HG03280 (cell line): Measurements from ENCODE around the gene SUSD6.
"Not testable (repeated sequence)": the region's sequence is repeated elsewhere in the genome, so short reads cannot be mapped to it uniquely, and the experiment has no call there.

Experiments
- ATAC-seq: cut with Tn5 transposase; IDR thresholded peaks from one replicate; pipeline ENCODE4 v1.9.1; 2021; ENCODE audit warnings: mild to moderate bottlenecking, moderate library complexity; ENCODE audit not compliant: unreplicated experiment

Gene SUSD6

DNA sequence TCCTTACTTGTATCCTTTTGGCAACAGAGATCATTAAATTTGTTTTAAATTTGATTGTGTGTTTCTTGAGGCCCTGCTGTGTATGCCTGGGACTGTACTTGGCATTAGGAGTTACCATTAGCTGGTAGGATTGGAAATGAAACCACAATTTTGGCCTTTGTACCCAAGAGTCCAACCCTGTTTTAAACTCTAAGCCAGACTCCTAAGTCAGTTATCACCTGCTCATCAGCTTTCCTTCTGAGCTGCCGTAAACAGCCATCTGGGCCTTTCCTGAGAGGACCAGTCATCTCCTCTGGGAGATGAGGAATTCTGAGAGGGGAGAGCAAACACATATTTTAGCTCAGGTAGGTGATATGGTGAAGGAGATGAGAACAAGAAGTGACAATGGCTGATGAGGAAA lies 81.2 kb downstream of the SUSD6 start:
- ATAC-seq, result no peak

DNA sequence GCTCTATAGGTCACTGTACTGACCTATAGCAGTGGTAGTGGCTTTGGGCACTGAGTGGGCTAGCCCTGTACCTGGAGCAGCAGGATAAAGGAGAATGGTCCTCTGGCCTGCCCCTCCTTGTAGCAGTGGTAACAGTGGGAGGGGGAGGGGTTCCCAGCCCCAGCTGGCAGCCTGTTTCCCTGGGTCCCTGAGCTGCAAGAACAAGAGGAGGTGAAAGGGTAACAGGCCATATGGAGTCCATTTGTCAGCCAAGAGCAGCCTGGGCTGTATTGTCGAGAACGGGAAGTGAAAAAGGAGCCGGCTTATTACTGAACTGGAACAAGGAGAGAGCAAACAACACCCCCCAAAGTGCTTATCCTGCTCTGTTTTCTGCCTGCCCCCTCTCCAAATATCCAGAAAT lies 81.7 kb downstream of the SUSD6 start:
- peak; percentile 41 for ATAC-seq

DNA sequence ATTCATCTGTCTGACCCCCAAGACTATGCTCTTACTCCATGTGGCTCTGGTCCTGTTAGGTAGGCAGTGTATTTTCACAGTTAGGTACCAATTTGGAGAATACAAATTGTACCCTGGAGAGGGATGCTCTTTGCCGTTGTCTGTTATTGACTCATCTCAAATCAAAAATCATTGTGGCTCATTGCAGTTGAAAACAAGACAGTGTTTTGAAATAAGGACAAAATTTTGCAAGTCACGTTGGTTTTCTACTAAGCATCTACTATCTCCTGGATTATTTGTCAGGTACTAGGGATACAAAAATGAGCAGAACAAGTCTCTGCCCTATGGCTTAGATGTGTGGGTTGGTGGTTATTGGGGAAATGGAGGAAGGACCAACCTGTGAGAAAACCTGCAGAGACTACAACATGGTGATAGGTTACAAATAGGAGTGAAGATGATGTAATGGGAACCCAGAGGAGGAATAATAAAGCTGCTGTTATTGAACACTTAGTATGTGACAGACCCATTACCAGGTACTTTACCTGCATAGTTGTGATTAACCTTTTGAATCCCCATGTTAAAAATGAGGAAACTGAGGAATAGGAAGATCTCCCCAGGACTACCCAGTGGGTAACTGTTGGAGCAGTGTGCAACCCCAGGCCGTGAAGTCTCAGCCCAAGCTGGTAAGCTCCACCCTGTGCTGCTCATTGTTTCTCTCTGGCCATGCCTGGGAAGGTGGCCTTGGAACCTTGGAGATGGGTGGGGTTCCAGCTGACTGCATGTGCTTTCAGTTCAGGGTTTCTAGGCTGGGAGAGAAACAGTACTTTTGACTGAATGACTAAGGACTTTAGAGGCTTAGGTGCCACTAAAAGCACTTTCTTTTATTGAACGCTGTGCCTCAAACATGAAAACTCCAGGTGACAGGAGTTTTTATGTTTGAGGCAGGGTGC lies 82.7 kb downstream of the SUSD6 start:
- no peak for ATAC-seq

DNA sequence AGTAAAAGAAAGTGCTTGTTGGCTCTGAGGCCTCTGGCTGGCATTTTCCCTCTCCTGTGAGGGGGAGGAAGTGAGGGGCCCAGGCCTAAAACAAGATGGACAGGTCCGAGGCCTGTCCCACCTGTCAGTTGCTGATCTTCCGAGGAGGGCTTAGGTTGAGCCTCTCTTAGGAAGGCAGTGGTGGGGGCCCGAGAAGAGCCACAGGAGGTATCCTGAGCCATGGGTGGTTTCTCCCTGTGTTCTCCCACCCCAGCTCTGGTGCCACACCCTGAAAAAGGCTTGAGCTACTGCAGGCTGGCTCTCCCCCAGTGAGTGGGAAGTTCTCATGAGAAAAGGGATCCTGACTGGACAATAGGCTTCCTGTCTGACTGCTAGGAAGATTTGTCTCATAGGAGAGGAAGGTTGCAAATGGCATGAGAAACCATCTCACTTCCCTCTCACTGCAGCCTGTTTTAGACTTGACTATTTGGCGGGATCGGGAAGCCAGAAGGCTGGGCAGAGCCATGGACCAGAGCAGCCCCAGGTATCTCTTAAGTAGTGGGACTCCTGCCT lies 83.4 kb downstream of the SUSD6 start:
- ATAC-seq, result no peak

DNA sequence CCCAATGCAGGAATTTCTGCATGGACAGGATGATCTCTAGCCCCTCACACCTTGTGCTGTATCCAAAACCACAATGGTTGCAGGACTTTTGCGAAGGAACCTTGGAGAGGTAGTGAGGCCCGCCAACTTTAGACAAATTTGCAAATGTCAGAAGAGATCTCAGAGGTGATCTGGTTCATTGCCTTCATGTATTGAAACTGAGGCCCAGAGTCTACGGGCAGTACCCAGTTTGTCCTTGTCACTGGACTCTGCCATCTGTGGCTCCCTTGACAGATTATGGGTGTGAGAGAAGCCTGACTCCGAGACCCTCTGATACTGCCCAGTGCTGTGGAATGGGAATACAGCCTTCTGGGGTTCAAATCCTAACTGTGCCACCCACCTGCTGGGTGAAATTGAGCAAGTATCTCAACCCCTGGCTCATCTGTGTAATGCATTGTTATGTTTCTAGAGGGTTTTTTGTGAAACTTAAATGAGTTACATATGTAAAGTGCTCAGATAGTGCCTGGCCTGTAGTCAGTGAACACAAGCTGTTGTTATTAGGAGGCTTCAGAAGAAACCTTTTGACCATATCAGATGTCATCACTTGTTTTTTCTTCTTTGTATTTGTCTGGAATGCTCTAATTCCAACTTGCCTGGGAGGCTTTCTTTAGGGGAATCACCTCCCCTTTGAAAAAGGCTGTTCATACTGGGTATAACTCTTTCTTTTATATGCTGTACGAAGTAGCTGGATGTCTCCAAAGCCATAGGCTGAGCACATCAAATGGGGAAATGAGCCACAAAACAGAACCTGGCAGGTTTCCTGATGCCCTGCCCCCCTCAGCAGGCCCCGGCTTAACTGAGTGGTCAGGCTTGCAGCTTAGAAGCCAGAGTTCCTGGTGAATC lies 84.2 kb downstream of the SUSD6 start:
- ATAC-seq, result no peak

DNA sequence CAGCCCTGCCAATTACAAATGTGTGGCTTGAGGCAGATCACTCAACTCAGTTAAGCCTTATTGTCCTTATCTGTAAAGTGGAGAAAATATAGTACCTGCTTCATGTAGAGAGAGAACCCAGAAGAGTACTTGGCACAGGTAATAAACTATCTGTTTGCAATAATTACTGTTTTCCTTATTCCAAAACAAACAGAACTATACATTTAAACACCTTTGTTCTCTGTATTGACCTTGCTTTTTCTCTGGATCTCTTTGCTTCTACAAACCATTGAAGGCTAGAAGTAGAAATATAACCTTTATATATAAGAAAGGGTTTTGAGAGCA lies 84.8 kb downstream of the SUSD6 start:
- no peak for ATAC-seq

DNA sequence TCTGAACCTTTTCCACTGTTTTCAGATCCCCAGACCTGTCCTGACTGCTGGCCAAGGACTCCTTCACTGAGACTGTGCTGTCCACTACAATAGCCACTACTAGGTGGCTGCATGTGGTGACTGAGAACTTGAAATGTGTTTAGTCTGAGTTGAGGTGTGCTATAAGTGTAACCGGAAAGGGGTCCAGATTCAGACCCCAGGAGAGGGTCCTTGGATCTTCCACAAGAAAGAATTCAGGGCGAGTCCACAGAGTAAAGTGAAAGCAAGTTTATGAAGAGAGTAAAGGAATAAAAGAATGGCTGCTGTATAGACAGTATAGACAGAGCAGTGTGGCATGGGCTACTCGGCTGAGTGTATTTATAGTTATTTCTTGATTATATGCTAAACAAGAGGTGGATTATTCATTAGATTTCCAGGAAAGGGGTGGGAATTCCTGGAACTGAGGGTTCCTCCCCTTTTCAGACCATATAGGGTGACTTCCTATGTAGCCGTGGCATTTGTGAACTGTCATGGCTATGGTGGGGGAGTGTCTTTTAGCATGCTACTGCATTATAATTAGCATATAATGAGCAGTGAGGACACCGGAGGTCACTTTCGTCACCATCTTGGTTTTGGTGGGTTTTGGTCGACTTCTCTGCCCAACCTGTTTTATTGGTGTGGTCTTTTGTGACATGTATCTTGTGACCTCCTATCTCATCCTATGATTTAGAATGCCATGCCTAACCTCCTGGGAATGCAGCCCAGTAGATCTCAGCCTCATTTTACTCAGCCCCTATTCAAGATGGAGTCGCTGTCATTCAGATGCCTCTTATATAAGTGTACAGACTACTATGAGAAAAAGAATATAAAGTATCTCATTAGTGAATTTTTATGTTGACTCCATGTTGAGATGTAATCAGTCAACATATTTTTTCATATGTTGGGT lies 85.5 kb downstream of the SUSD6 start:
- ATAC-seq, result no peak

DNA sequence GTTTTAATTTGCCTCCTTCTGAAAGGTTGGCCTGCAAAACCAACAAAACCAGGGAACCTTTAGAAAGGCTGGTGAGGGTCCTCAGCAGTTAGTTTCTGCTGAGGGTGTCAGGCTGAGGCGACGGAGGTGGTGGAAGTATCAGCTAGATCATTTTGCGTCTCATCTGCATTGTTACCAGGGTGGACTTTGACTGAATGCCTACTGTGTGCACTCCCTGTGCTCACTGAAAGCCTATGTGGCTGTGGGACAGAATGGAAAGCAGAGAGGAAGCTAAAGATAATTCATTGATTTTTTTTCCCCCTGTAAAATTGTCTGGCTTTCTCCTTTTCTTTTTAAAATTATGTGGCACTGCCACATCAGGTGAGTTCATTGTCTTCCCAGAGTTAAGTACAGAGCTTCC lies 87.2 kb downstream of the SUSD6 start:
- ATAC-seq, result no peak

DNA sequence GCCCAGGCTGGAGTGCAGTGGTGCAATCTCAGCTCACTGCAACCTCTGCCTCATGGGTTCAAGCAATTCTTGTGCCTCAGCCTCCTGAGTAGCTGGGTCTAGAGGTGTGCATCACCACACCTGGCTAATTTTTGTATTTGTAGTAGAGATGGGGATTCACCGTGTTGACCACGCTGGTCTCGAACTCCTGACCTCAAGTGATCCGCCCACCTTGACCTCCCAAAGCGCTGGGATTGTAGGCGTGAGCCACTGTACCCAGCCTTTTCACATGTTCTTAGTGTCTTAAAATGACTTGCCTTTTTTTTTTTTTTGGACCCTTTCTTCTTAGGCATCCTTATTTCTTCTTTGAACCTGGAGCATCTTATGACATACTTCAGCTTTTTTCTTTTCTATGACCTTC lies 87.8 kb downstream of the SUSD6 start:
- ATAC-seq, result not testable (repeated sequence)

DNA sequence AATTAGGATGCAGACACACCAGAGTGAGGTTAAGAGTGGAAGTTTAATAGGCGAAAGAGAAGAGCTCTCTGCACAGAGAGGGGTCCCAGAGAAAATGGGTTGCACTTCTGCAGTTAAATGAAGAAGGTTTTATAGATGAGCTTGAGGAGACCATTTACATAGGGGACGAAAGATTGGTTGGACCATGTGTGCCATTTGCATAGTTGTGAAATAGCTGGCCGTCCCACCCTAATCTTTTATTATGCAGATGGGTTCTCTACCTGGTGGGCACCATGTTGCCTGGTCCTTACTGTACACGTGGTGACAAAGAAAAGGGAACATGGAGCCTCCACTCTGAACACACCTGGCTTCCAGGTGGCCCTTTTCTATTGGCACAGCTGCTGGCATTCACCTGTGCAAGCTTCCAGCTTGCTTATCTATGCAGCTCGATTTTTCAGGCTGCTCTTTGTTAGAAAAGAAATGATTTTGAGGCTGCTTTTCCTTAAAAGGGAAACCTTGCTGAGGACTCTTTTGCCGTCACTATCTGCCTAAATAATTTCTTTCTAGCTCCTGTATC lies 88.4 kb downstream of the SUSD6 start:
- no peak for ATAC-seq

DNA sequence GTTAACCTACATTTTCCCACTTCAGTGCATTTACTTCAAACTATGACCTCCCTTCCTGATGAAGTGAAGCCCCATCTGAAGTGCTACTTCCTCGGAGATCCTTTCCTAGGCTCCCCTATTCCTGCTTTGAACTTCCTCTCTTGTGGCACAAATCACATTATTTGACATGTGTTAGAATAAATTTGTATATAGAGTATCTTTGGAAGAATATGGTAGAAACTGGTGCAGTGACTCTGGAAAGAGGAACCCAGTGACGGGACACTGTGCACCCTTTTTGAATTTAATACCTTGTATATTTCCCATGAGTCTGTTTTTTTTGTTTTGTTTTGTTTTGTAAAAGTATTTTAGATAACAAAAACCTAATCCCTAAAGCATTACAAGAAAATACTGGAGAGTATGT lies 89.2 kb downstream of the SUSD6 start:
- ATAC-seq, result no peak

DNA sequence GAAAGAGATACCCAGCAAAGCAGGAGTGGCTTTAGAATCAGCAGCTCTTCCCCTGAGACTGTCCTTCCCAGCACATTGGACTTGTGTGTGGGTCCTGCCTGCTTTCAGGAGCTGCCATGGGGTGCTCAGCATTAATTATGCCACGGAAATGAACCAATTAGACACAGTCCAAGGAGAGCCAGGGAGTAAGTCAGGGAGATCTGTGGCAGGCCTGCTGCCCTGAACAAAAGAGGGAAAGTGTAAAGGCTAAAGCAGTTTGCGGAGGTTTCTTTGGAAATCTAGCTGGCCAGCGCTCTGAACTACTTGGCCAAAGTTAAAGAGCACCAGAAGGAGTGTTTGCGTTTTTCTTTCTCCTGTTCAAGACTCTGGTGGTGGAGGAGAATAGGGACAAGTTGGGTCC lies 89.9 kb downstream of the SUSD6 start:
- no peak for ATAC-seq

DNA sequence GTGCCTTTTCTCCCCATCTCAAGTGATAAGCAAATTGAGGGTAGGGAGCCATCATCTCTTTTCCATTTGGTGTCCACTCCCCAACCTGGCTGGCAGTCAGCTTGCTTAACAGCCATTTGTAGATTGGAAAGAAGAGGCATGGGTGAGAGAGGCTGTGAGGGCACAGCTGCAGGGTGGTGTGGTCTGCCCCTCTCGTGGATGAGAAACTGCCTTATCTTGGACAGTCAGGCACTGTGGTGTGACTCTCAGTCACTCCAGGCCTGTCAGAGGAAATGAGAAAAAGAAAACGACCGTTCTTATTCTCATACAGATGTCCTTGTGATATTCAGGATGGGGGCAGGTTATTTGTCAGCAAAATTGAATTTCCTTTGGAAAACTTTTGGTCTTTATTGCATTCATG lies 90.5 kb downstream of the SUSD6 start:
- no peak for ATAC-seq

DNA sequence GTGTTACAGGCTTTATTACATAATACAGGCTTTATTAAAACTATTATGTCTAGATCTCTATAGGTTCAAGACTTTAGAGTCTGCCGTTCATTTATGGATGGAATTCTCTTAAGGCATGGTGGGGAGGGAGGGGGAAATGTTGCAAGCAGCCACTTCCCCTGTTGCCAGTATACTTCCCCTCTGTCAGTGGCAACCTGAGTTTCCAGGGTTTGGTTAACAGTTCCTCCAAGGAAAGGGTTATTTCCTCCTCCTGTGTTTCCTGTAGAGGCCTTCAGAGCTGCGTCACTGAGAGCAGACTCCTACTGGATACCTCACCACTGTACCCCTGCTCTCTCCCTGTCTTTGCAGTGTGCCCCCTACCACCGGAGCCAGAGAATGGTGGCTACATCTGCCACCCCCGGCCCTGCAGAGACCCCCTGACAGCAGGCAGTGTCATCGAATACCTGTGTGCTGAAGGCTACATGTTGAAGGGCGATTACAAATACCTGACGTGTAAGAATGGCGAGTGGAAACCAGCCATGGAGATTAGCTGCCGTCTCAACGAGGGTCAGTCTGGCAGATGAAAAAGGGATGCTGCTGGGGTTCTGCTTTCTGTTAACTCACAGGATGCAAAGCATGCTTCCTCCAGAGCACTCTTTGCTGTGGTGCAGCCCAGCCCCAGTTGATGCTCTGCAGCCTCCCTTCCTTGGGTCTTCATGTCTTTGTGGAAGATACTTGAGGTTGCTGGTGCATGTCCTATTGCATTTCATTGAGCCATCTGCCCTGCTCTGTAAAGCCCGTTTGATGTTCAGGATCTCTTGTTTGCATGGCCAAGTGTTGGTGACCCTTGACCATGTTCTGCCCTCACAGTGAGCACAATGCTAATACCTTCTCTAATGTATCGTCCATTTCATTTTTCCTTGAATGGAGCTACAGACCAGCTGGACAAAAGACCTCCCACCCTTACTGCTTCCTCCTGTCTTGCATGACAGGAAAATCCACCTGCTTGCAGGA lies 91.9 kb downstream of the SUSD6 start:
- no peak for ATAC-seq

DNA sequence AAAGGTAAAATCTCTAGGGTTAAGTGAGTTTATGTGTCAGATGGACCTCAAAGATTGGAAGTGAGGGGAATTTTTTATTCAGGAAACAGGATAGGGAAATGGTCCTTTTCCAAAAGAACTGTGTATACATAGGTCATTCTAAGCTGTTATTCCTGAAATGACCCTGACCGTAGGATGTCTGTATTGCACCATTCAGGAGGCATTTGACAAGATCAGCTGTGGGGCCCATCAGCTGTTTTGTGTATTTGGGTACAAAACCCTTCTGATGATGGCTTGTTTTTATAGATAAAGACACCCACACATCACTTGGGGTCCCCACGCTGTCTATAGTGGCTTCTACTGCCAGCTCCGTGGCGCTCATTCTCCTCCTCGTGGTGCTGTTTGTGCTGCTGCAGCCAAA lies 92.9 kb downstream of the SUSD6 start:
- ATAC-seq, result no peak

DNA sequence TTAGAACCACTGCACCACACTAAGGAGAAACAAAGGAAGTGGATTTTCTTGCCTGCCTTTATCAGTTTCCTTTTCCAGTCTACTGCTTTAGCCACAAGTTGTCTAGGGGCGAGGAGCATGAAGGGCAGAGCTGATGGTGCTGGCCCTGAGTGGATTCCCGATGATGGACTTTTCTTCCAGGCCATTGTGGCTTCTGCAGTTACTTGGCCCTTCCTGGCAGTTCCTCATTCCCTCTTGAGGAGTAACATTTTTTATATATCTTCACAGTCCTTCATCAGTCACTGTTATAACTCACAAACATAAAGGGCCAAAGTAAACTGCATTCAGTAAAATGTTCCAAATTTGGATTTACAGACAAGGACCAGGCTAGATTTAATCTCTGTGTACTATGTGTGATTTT lies 94.3 kb downstream of the SUSD6 start:
- ATAC-seq, result no peak

DNA sequence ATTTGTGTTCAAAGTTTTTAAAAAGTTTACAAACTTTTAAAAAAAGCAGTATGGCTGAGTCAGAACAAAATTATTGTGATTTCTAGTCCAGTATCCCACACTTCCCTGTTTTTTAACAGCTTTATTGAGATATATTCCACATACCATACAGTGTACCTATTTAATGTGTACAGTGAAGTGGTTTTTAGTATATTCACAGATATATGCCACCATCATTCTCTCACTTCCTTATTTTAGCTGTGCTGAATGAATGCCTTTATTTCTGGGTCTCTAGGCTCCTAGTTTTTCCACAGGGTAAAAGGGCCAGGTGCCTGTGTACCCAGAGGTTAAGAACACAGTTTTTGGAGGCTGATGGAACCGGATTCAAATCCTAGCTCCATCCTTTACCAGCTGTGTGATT lies 96.7 kb downstream of the SUSD6 start:
- no peak for ATAC-seq

DNA sequence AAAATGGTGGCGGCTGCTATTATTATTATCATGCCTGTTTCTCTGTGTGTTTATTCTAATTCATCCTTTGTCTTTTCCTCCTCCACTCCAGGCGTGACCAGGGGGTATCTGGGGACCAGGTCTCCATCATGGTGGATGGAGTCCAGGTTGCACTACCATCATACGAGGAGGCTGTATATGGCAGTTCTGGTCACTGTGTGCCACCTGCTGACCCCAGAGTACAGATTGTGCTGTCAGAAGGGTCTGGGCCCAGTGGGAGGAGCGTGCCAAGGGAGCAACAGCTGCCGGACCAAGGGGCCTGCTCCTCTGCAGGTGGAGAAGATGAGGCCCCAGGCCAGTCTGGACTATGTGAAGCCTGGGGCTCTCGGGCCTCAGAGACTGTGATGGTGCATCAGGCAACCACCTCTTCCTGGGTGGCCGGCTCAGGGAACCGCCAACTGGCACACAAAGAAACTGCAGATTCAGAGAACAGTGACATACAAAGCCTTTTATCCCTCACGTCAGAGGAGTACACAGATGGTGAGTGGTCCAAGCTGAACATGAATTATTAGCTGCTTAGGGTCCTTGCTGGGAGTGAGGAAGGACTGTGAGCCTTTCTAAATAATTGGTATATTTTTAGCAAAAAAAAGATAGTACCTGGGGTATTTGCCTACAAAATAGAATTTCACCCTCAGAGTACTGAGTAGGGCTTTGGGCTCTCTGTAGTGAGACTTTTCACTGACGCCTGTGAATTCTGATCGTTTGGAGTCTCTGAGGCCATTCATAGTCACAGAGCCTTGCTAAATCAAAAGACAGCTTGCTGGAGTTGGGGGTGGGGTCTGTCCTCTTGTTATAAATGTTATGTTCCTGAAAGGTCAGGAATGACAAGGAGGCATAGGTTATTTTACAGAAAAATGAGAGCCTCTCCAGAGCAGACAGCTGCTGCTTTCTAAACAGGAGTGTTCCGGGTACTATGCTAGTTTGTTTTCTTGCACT lies 97.5 kb downstream of the SUSD6 start:
- ATAC-seq, result no peak
